ENCODE results near the gene CACNG4.

GRCh38 chr17:67018471-67019434, 54.2 kb downstream of the CACNG4 start:
- TF ChIP-seq POLR2A (IDR thresholded peaks at IDR 0.05), result no peak
- TF ChIP-seq, protein P1, sequence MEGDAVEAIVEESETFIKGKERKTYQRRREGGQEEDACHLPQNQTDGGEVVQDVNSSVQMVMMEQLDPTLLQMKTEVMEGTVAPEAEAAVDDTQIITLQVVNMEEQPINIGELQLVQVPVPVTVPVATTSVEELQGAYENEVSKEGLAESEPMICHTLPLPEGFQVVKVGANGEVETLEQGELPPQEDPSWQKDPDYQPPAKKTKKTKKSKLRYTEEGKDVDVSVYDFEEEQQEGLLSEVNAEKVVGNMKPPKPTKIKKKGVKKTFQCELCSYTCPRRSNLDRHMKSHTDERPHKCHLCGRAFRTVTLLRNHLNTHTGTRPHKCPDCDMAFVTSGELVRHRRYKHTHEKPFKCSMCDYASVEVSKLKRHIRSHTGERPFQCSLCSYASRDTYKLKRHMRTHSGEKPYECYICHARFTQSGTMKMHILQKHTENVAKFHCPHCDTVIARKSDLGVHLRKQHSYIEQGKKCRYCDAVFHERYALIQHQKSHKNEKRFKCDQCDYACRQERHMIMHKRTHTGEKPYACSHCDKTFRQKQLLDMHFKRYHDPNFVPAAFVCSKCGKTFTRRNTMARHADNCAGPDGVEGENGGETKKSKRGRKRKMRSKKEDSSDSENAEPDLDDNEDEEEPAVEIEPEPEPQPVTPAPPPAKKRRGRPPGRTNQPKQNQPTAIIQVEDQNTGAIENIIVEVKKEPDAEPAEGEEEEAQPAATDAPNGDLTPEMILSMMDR (IDR thresholded peaks at IDR 0.05), result no peak

All from uterus (tissue), 2 donors.